ENCODE results near the gene TECRL. TPM values are rescaled to one million over a fixed set of nuclear protein-coding genes. Genes with fewer than 3 reads are reported as not detected.
A peak's percentile ranks its signal among the peaks of the same experiment; 100 is the strongest.

Gene TECRL
- total and polyA plus RNA-seq, 4 donors, result 0.02 to 0.23 TPM; not detected in 2

GRCh38 chr4:64305565-64306254 is 103.5 kb downstream of the TECRL start:
- Histone ChIP-seq H3K27me3 (ENCODE audit: control insufficient read depth in 3 of 3, insufficient read depth in 3 of 3, low read length in 2 of 3) (no peaks in the 10 kb centered on the region), H3K4me3 (no peak overlapping the region), H3K27ac (ENCODE audit: low read depth in 1 of 2, low read length in 1 of 2) (no peak overlapping the region), H3K9ac (ENCODE audit: insufficient read depth in 1 of 2, low read length in 2 of 2) (no peak overlapping the region), H3K9me3 (ENCODE audit: control insufficient read depth in 4 of 4, insufficient read depth in 3 of 4, low read length in 3 of 4) (peaks cover 0 to 7% (median 3%) of the 10 kb centered on the region in 4 donors), H3K4me1 (ENCODE audit: control insufficient read depth in 5 of 5, insufficient read depth in 5 of 5, low read length in 5 of 5) (no peaks in the 10 kb centered on the region), H3K36me3 (ENCODE audit: control insufficient read depth in 4 of 4, insufficient read depth in 4 of 4, low read length in 4 of 4) (peaks cover 0 to 5% (median 0%) of the 10 kb centered on the region in 4 donors)
- ATAC-seq (ENCODE audit: insufficient read depth, low FRiP score), result no peak
- WGBS, 2 donors, result 55 to 63% methylated on average over 1 of the region's 1 CpG
- TF ChIP-seq CTCF (IDR thresholded peaks at IDR 0.05; ENCODE audit: control extremely low read depth, extremely low read depth), result no peak
- DNase-seq, result peak in 1 of 3 donors; percentile 2

GRCh38 chr4:64272432-64272831 is 136.8 kb downstream of the TECRL start:
- TF ChIP-seq CTCF (IDR thresholded peaks at IDR 0.05; ENCODE audit: control extremely low read depth, extremely low read depth), result no peak
- Histone ChIP-seq H3K27me3 (ENCODE audit: control insufficient read depth in 3 of 3, insufficient read depth in 3 of 3, low read length in 2 of 3) (no peaks in the 10 kb centered on the region), H3K36me3 (ENCODE audit: control insufficient read depth in 4 of 4, insufficient read depth in 4 of 4, low read length in 4 of 4) (no peaks in the 10 kb centered on the region), H3K4me3 (no peak overlapping the region), H3K4me1 (ENCODE audit: control insufficient read depth in 5 of 5, insufficient read depth in 5 of 5, low read length in 5 of 5) (no peaks in the 10 kb centered on the region), H3K27ac (ENCODE audit: low read depth in 1 of 2, low read length in 1 of 2) (peak overlapping the region in 1 of 2 donors; percentile 28), H3K9ac (ENCODE audit: insufficient read depth in 1 of 2, low read length in 2 of 2) (no peak overlapping the region), H3K9me3 (ENCODE audit: control insufficient read depth in 4 of 4, insufficient read depth in 3 of 4, low read length in 3 of 4) (peaks cover 0 to 6% (median 0%) of the 10 kb centered on the region in 4 donors)
- 95 to 96% methylated on average over 14 of the region's 14 CpGs for WGBS, 2 donors
- ATAC-seq (ENCODE audit: insufficient read depth, low FRiP score), result no peak
- DNase-seq, result no peak

GRCh38 chr4:64271601-64272081 is 137.6 kb downstream of the TECRL start:
- WGBS, 2 donors, result 83 to 86% methylated on average over 9 of the region's 9 CpGs
- Histone ChIP-seq H3K4me3 (no peak overlapping the region), H3K4me1 (ENCODE audit: control insufficient read depth in 5 of 5, insufficient read depth in 5 of 5, low read length in 5 of 5) (no peaks in the 10 kb centered on the region), H3K36me3 (ENCODE audit: control insufficient read depth in 4 of 4, insufficient read depth in 4 of 4, low read length in 4 of 4) (no peaks in the 10 kb centered on the region), H3K9ac (ENCODE audit: insufficient read depth in 1 of 2, low read length in 2 of 2) (no peak overlapping the region), H3K27ac (ENCODE audit: low read depth in 1 of 2, low read length in 1 of 2) (peak overlapping the region in 1 of 2 donors; percentile 48), H3K27me3 (ENCODE audit: control insufficient read depth in 3 of 3, insufficient read depth in 3 of 3, low read length in 2 of 3) (no peaks in the 10 kb centered on the region), H3K9me3 (ENCODE audit: control insufficient read depth in 4 of 4, insufficient read depth in 3 of 4, low read length in 3 of 4) (peaks cover 0 to 6% (median 0%) of the 10 kb centered on the region in 4 donors)
- DNase-seq, result no peak
- TF ChIP-seq CTCF (IDR thresholded peaks at IDR 0.05; ENCODE audit: control extremely low read depth, extremely low read depth), result no peak
- no peak for ATAC-seq (ENCODE audit: insufficient read depth, low FRiP score)
